GM18517 (cell line): ENCODE results near the gene PPP2R3B.
"Not testable (repeated sequence)": the region's sequence is repeated elsewhere in the genome, so short reads cannot be mapped to it uniquely, and the experiment has no call there.

ENCODE experiments used
- ATAC-seq: cut with Tn5 transposase; IDR thresholded peaks from one replicate; pipeline ENCODE4 v1.9.1; 2021; ENCODE audit warnings: mild to moderate bottlenecking, moderate library complexity; ENCODE audit not compliant: unreplicated experiment

The PPP2R3B gene

DNA sequence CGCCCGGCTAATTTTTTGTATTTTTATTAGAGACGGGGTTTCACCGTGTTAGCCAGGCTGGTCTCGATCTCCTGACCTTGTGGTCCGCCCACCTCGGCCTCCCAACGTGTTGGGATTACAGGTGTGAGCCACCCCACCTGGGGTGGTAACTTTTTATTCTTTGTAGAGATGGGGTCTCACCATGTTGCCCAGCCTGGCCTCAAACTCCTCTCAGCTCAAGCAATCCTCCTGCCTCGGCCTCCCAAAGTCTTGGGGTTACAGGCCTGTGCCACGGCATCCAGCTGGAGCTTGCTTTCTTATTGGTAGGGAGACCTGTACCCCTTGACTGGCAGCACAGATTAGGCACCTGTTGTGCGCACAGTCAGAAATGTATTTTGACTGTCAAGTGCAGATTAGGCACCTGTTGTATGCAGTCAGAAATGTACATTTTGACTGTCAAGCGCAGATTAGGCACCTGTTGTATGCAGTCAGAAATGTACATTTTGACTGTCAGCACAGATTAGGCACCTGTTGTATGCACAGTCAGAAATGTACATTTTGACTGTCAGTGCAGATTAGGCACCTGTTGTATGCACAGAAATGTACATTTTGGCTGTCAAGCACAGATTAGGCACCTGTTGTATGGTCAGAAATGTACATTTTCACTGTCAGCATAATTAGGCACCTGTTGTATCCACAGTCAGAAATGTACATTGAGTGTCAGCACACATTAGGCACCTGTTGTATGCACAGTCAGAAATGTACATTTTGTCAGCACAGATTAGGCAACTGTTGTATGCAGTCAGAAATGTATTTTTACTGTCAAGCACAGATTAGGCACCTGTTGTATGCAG is 80.7 kb downstream of the PPP2R3B start:
- not testable (repeated sequence) for ATAC-seq

GRCh38 chrX:302975-303374 is 83.7 kb downstream of the PPP2R3B start:
- ATAC-seq, result no peak

DNA sequence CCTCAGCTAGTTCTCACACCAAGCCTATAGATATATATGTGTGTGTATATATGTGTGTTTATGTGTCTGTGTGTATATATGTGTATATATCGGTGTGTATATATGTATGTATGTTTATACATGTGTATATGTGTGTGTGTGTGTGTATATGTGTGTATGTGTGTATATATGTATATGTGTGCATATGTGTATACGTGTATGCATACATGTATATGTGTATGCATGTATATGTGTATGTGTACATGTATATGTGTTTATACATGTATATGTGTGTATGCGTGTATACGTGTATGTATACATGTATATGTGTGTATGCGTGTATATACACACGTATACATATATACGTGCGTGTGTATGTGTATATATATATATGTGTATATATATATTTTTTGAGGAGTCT is 86.4 kb downstream of the PPP2R3B start:
- no peak for ATAC-seq

DNA sequence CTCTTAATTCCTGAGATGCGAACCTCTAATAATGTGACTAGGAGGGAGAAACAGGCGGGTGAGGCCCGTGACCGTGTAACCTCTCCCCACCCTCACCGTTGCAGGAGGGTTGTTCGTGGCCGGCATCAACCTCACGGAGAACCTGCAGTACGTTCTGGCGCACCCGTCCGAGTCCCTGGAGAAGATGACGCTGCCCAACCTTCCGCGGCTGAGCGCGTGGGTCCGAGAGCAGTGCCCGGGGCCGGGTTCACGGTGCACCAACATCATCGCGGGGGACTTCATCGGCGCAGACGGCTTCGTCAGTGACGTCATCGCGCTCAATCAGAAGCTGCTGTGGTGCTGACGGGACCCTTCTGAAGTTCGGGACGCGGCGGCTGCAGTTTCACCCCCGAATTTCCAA is 87.7 kb downstream of the PPP2R3B start:
- no peak for ATAC-seq

DNA sequence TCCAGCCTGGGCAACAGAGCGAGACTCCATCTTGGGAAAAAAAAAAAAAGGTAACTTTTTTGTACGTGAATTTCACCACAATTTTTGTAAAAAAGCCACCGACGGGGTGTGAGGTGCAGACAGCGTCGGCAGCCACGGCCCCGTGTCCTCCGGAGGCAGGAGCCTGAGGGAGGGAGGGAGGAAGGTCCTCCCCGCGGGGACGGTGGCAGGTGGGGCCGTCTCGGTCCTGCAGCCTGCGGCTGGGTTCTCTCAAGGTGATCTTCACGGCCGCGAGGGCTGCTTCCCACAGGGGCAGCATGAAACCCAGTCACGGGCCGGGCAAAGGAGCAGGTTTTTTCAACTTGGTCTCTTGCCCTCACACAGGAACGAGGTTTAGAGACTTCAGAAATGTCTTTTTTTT is 91.6 kb downstream of the PPP2R3B start:
- no peak for ATAC-seq

GRCh38 chrX:292900-293897 is 93.5 kb downstream of the PPP2R3B start:
- ATAC-seq, result no peak

DNA sequence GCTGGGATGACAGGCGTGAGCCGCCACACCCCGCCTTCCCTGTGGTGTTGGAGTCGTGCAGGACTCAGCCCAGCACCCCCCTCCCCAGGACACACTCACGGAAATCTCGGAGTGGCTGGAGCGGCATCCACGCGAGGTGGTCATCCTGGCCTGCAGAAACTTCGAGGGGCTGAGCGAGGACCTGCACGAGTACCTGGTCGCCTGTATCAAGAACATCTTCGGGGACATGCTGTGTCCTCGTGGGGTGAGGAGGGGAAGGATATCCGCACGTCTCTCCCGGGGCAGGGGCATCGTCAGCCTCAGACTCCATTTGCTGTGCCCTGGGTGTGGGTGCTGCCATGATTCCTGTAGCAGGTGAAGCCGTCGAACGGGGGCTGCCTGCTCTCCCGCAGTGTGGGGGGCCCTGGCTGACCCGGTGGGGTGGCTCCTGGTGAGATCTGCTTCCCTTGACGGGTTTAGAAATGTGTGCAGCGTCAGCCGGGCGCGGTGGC is 95.3 kb downstream of the PPP2R3B start:
- no peak for ATAC-seq

GRCh38 chrX:290476-291166 is 96.1 kb downstream of the PPP2R3B start:
- ATAC-seq, result no peak

DNA sequence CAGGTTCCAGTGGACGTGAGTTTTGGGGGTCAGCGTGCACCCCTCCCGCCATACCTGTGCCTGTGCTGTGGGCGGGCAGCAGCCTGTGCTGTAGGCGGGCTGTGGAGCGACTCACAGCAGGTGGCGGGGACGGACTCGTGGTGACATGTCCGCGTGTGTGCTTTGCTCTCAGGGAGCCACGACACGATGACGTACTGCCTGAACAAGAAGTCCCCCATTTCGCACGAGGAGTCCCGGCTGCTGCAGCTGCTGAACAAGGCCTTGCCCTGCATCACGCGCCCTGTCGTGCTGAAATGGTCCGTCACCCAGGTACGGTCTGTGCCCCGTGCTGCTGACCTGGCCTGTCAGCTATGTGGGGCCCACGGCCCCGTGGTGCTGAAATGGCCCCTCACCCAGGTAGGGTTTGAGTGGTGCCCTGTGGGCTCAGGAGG is 98.1 kb downstream of the PPP2R3B start:
- no peak for ATAC-seq

GRCh38 chrX:287670-288069 is 99.0 kb downstream of the PPP2R3B start:
- ATAC-seq, result no peak

DNA sequence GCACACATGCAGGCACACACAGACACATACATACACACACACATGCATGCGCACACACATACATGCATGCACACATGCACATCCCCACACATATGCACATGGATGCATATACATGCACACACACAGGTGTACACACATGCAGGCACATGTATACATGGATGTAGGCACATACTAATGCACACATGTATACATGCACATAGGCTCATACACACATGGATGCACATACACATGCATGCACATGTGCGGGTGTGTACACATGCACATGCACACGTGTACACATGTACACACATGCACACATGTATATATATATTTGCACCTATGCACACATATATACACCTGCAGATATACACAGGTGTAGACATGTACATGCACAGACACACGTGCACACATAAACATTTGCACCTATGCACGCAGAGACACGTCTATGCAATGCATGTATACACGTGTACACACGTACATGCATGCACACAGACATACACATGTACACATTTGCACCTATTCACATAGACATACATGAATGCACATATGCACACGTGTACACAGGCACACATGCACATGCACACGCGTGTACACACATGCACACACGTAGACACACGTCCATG is 101.5 kb downstream of the PPP2R3B start:
- ATAC-seq, result no peak
